Mucosa of stomach (tissue), 1 donor: Measurements from ENCODE around the gene MS4A1.

ENCODE experiments used
- H3K27me3 ChIP-seq: one replicate; pipeline ENCODE4 v1.7.0; 2013; ENCODE audit warnings: mild to moderate bottlenecking, low read length; ENCODE audit not compliant: control insufficient read depth, insufficient read depth
- H3K36me3 ChIP-seq: one replicate; pipeline ENCODE4 v1.7.0; 2013; ENCODE audit warnings: low read length; ENCODE audit not compliant: control insufficient read depth, insufficient read depth
- H3K4me1 ChIP-seq: one replicate; pipeline ENCODE4 v1.7.0; 2013; ENCODE audit warnings: mild to moderate bottlenecking, low read length; ENCODE audit not compliant: control insufficient read depth, insufficient read depth
- H3K4me3 ChIP-seq: one replicate; pipeline ENCODE4 v1.7.0; 2013; ENCODE audit warnings: low read length
- H3K9ac ChIP-seq: one replicate; pipeline ENCODE4 v1.7.0; 2013; ENCODE audit warnings: mild to moderate bottlenecking, low read length, moderate library complexity
- H3K9me3 ChIP-seq: one replicate; pipeline ENCODE4 v1.7.0; 2013; ENCODE audit warnings: mild to moderate bottlenecking, low read length, moderate library complexity; ENCODE audit not compliant: control insufficient read depth
- donor health status: Pancreatic carcinoma.

Gene MS4A1

GRCh38 chr11:60468829-60469228, 13.2 kb downstream of the MS4A1 start:
- H3K4me1 ChIP-seq, result no peaks in the 10 kb centered on the region
- no peaks in the 10 kb centered on the region for H3K36me3 ChIP-seq
- no peaks in the 10 kb centered on the region for H3K27me3 ChIP-seq
- no peak overlapping the region for H3K9ac ChIP-seq
- H3K9me3 ChIP-seq, result no peaks in the 10 kb centered on the region
- no peak overlapping the region for H3K4me3 ChIP-seq

GRCh38 chr11:60469723-60470122, 14.1 kb downstream of the MS4A1 start:
- Histone ChIP-seq H3K9ac (no peak overlapping the region), H3K4me1 (no peaks in the 10 kb centered on the region), H3K4me3 (no peak overlapping the region)

GRCh38 chr11:60477035-60477445, 21.4 kb downstream of the MS4A1 start:
- H3K9me3 ChIP-seq, result no peaks in the 10 kb centered on the region
- no peak overlapping the region for H3K4me3 ChIP-seq
- H3K9ac ChIP-seq, result no peak overlapping the region
- no peaks in the 10 kb centered on the region for H3K27me3 ChIP-seq
- H3K36me3 ChIP-seq, result no peaks in the 10 kb centered on the region
- no peaks in the 10 kb centered on the region for H3K4me1 ChIP-seq

More at GRCh38 chr11:60469723-60470122, 14.1 kb downstream of the MS4A1 start:
- Histone ChIP-seq H3K27me3 (no peaks in the 10 kb centered on the region), H3K9me3 (no peaks in the 10 kb centered on the region), H3K36me3 (no peaks in the 10 kb centered on the region)

- Histone ChIP-seq H3K9me3 (no peaks in the 10 kb centered on the region), H3K9ac (no peak overlapping the region), H3K4me1 (no peaks in the 10 kb centered on the region), H3K36me3 (no peaks in the 10 kb centered on the region), H3K27me3 (no peaks in the 10 kb centered on the region), H3K4me3 (no peak overlapping the region)
Observed at GRCh38 chr11:60482361-60482760, 26.7 kb downstream of the MS4A1 start.

- H3K4me3 ChIP-seq, result no peak overlapping the region
- H3K27me3 ChIP-seq, result no peaks in the 10 kb centered on the region
- H3K9ac ChIP-seq, result no peak overlapping the region
- no peaks in the 10 kb centered on the region for H3K36me3 ChIP-seq
- no peaks in the 10 kb centered on the region for H3K9me3 ChIP-seq
- H3K4me1 ChIP-seq, result no peaks in the 10 kb centered on the region
Observed at GRCh38 chr11:60485987-60486386, 30.3 kb downstream of the MS4A1 start.

GRCh38 chr11:60492488-60493009, 36.9 kb downstream of the MS4A1 start, which contains the start of gene MS4A12:
TSS of gene MS4A12 (plus strand) at chr11:60492778. CDS start at chr11:60497319, 4,541 bp downstream.
- Histone ChIP-seq H3K4me1 (no peaks in the 10 kb centered on the region), H3K9me3 (no peaks in the 10 kb centered on the region), H3K27me3 (no peaks in the 10 kb centered on the region), H3K9ac (no peak within 1 kb of the TSS), H3K4me3 (no peak within 1 kb of the TSS), H3K36me3 (no peaks in the 10 kb centered on the region)

- Histone ChIP-seq H3K4me1 (no peaks in the 10 kb centered on the region), H3K27me3 (no peaks in the 10 kb centered on the region), H3K4me3 (no peak overlapping the region), H3K9ac (no peak overlapping the region), H3K9me3 (no peaks in the 10 kb centered on the region), H3K36me3 (no peaks in the 10 kb centered on the region)
Observed at GRCh38 chr11:60493454-60493853, 37.8 kb downstream of the MS4A1 start.

- Histone ChIP-seq H3K4me3 (no peak overlapping the region), H3K27me3 (no peaks in the 10 kb centered on the region), H3K9ac (no peak overlapping the region), H3K4me1 (no peaks in the 10 kb centered on the region), H3K36me3 (no peaks in the 10 kb centered on the region), H3K9me3 (no peaks in the 10 kb centered on the region)
Observed at GRCh38 chr11:60498399-60498798, 42.8 kb downstream of the MS4A1 start.

GRCh38 chr11:60498853-60499252, 43.2 kb downstream of the MS4A1 start:
- no peak overlapping the region for H3K4me3 ChIP-seq
- peaks cover 4% of the 10 kb centered on the region for H3K4me1 ChIP-seq
- H3K9me3 ChIP-seq, result no peaks in the 10 kb centered on the region
- H3K9ac ChIP-seq, result no peak overlapping the region
- no peaks in the 10 kb centered on the region for H3K27me3 ChIP-seq
- no peaks in the 10 kb centered on the region for H3K36me3 ChIP-seq

- Histone ChIP-seq H3K4me1 (peaks cover 10% of the 10 kb centered on the region), H3K9ac (no peak overlapping the region), H3K36me3 (no peaks in the 10 kb centered on the region), H3K4me3 (no peak overlapping the region), H3K27me3 (no peaks in the 10 kb centered on the region), H3K9me3 (no peaks in the 10 kb centered on the region)
Observed at GRCh38 chr11:60500276-60500910, 44.7 kb downstream of the MS4A1 start.

- Histone ChIP-seq H3K9me3 (no peaks in the 10 kb centered on the region), H3K4me3 (no peak overlapping the region), H3K4me1 (peaks cover 10% of the 10 kb centered on the region), H3K36me3 (no peaks in the 10 kb centered on the region), H3K9ac (no peak overlapping the region), H3K27me3 (no peaks in the 10 kb centered on the region)
Observed at GRCh38 chr11:60502221-60502775, 46.7 kb downstream of the MS4A1 start.

DNA sequence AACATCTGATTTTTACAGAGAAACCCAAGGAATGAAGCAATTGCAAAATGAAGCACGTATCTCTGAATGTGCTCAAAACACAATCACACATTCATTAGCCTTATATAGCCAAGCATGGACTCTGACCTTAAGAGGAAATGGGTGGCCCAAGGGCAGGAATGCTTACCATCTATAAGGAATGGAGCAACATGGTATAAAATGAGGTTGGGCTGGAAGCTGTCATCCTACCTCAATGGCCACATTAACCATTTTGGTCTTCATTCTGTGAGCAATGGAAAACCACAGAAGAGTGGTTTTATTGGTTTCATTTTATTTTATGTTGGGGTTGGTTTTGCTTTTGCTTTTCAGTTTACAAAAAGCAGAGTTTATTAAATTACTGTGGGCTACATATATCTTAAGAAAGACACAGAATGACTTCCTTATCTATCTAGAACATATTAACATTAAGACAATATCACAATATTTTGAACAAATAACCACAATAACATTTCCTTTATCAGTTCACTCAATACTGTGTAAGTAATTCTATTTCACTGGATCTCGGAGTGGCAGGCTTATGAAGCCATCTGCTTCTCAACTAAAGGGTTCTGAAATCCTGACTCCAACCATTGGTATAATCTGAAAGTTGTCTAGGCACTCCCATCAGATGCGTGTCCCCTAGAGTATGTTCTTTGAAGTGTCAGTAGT, 48.7 kb downstream of the MS4A1 start:
- Histone ChIP-seq H3K4me3 (no peak overlapping the region), H3K9me3 (no peaks in the 10 kb centered on the region), H3K36me3 (no peaks in the 10 kb centered on the region), H3K9ac (no peak overlapping the region), H3K4me1 (peaks cover 10% of the 10 kb centered on the region), H3K27me3 (no peaks in the 10 kb centered on the region)
